ENCODE measurements around the gene GLYAT. TPM values are rescaled to one million over a fixed set of nuclear protein-coding genes. Genes with fewer than 3 reads are reported as not detected.

The GLYAT gene
- total and polyA plus RNA-seq, 2 experiments from 2014 or later = 0.10 TPM; not detected in 1

DNA sequence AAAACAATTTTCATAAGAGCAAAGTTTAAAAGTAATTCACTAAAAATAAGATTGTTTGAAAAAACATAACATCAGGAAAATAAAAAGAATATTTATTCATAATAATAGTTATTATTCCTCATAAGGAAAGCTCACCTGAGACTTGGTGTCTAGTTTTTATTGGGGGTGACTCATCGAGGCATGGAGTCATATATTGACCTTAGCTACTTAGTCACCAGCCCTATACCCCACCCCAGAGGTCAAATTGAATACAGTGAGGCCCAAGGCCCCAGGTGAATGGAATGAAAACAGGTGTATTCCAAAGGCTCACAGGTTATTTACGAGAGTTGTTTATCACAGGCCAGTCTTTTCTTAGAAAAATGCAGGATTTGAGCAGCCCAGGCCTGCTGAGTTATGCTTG is 72.3 kb downstream of the GLYAT start:
- Histone ChIP-seq H3K27me3 (ENCODE audit: insufficient read depth) (no peaks in the 10 kb centered on the region), H4K20me1 (replicated peaks; ENCODE audit: insufficient read depth) (no peaks in the 10 kb centered on the region), H3K36me3 (ENCODE audit: insufficient read depth) (no peaks in the 10 kb centered on the region), H3K4me1 (ENCODE audit: insufficient read depth) (no peaks in the 10 kb centered on the region), H3F3A (replicated peaks; ENCODE audit: low read depth) (no peaks in the 10 kb centered on the region), H3K4me3 (no peak overlapping the region), H2AFZ (no peak overlapping the region), H3K4me2 (no peak overlapping the region), H3K9me2 (ENCODE audit: insufficient read depth) (no peaks in the 10 kb centered on the region), H3K79me2 (replicated peaks; ENCODE audit: insufficient read depth) (no peaks in the 10 kb centered on the region), H3K27ac (ENCODE audit: low read depth) (no peak overlapping the region)
- DNase-seq (ENCODE audit: low spot score) = no peak
- Mint-ChIP-seq H3K27ac (no peak overlapping the region), H3K36me3 (ENCODE audit: low read depth) (no peaks in the 10 kb centered on the region), H3K4me1 (no peaks in the 10 kb centered on the region), H3K4me3 (no peak overlapping the region), H3K9me3 (peaks cover 4% of the 10 kb centered on the region; the same call in 2 of the 3 replicates), H3K27me3 (ENCODE audit: insufficient read depth, low read depth, poor library complexity) (no peaks in the 10 kb centered on the region)
- TF ChIP-seq, protein P1, sequence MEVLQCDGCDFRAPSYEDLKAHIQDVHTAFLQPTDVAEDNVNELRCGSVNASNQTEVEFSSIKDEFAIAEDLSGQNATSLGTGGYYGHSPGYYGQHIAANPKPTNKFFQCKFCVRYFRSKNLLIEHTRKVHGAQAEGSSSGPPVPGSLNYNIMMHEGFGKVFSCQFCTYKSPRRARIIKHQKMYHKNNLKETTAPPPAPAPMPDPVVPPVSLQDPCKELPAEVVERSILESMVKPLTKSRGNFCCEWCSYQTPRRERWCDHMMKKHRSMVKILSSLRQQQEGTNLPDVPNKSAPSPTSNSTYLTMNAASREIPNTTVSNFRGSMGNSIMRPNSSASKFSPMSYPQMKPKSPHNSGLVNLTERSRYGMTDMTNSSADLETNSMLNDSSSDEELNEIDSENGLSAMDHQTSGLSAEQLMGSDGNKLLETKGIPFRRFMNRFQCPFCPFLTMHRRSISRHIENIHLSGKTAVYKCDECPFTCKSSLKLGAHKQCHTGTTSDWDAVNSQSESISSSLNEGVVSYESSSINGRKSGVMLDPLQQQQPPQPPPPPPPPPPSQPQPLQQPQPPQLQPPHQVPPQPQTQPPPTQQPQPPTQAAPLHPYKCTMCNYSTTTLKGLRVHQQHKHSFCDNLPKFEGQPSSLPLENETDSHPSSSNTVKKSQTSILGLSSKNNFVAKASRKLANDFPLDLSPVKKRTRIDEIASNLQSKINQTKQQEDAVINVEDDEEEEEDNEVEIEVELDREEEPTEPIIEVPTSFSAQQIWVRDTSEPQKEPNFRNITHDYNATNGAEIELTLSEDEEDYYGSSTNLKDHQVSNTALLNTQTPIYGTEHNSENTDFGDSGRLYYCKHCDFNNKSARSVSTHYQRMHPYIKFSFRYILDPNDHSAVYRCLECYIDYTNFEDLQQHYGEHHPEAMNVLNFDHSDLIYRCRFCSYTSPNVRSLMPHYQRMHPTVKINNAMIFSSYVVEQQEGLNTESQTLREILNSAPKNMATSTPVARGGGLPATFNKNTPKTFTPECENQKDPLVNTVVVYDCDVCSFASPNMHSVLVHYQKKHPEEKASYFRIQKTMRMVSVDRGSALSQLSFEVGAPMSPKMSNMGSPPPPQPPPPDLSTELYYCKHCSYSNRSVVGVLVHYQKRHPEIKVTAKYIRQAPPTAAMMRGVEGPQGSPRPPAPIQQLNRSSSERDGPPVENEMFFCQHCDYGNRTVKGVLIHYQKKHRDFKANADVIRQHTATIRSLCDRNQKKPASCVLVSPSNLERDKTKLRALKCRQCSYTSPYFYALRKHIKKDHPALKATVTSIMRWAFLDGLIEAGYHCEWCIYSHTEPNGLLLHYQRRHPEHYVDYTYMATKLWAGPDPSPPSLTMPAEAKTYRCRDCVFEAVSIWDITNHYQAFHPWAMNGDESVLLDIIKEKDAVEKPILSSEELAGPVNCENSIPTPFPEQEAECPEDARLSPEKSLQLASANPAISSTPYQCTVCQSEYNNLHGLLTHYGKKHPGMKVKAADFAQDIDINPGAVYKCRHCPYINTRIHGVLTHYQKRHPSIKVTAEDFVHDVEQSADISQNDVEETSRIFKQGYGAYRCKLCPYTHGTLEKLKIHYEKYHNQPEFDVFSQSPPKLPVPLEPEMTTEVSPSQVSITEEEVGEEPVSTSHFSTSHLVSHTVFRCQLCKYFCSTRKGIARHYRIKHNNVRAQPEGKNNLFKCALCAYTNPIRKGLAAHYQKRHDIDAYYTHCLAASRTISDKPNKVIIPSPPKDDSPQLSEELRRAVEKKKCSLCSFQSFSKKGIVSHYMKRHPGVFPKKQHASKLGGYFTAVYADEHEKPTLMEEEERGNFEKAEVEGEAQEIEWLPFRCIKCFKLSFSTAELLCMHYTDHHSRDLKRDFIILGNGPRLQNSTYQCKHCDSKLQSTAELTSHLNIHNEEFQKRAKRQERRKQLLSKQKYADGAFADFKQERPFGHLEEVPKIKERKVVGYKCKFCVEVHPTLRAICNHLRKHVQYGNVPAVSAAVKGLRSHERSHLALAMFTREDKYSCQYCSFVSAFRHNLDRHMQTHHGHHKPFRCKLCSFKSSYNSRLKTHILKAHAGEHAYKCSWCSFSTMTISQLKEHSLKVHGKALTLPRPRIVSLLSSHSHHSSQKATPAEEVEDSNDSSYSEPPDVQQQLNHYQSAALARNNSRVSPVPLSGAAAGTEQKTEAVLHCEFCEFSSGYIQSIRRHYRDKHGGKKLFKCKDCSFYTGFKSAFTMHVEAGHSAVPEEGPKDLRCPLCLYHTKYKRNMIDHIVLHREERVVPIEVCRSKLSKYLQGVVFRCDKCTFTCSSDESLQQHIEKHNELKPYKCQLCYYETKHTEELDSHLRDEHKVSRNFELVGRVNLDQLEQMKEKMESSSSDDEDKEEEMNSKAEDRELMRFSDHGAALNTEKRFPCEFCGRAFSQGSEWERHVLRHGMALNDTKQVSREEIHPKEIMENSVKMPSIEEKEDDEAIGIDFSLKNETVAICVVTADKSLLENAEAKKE (CRISPR knock-in tag; IDR thresholded peaks at IDR 0.05) = no peak
- TF ChIP-seq, protein P2, sequence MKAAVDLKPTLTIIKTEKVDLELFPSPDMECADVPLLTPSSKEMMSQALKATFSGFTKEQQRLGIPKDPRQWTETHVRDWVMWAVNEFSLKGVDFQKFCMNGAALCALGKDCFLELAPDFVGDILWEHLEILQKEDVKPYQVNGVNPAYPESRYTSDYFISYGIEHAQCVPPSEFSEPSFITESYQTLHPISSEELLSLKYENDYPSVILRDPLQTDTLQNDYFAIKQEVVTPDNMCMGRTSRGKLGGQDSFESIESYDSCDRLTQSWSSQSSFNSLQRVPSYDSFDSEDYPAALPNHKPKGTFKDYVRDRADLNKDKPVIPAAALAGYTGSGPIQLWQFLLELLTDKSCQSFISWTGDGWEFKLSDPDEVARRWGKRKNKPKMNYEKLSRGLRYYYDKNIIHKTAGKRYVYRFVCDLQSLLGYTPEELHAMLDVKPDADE (IDR thresholded peaks at IDR 0.05) = no peak
- TF ChIP-seq CREB1 (CRISPR knock-in tag; IDR thresholded peaks at IDR 0.05; ENCODE audit: low read depth) = no peak
- TF ChIP-seq EZH2 (IDR thresholded peaks at IDR 0.05; ENCODE audit: low read depth, unreplicated experiment) = no peak
- TF ChIP-seq, protein P3, sequence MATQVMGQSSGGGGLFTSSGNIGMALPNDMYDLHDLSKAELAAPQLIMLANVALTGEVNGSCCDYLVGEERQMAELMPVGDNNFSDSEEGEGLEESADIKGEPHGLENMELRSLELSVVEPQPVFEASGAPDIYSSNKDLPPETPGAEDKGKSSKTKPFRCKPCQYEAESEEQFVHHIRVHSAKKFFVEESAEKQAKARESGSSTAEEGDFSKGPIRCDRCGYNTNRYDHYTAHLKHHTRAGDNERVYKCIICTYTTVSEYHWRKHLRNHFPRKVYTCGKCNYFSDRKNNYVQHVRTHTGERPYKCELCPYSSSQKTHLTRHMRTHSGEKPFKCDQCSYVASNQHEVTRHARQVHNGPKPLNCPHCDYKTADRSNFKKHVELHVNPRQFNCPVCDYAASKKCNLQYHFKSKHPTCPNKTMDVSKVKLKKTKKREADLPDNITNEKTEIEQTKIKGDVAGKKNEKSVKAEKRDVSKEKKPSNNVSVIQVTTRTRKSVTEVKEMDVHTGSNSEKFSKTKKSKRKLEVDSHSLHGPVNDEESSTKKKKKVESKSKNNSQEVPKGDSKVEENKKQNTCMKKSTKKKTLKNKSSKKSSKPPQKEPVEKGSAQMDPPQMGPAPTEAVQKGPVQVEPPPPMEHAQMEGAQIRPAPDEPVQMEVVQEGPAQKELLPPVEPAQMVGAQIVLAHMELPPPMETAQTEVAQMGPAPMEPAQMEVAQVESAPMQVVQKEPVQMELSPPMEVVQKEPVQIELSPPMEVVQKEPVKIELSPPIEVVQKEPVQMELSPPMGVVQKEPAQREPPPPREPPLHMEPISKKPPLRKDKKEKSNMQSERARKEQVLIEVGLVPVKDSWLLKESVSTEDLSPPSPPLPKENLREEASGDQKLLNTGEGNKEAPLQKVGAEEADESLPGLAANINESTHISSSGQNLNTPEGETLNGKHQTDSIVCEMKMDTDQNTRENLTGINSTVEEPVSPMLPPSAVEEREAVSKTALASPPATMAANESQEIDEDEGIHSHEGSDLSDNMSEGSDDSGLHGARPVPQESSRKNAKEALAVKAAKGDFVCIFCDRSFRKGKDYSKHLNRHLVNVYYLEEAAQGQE (IDR thresholded peaks at IDR 0.05; ENCODE audit: unreplicated experiment) = no peak
- no peak for TF ChIP-seq JUNB (IDR thresholded peaks at IDR 0.05; ENCODE audit: unreplicated experiment)
- TF ChIP-seq NANOG (IDR thresholded peaks at IDR 0.05; ENCODE audit: borderline replicate concordance) = no peak
- TF ChIP-seq EZH2phosphoT487 (IDR thresholded peaks at IDR 0.05; ENCODE audit: unreplicated experiment) = no peak
- TF ChIP-seq ZNF331 (CRISPR knock-in tag; IDR thresholded peaks at IDR 0.05; ENCODE audit: low read depth) = no peak
- no peak for TF ChIP-seq ZNF114 (CRISPR knock-in tag; IDR thresholded peaks at IDR 0.05)
- TF ChIP-seq STAT1 (IDR thresholded peaks at IDR 0.05; ENCODE audit: unreplicated experiment) = no peak
- no peak for TF ChIP-seq POLR2AphosphoS5 (IDR thresholded peaks at IDR 0.05; ENCODE audit: low read depth)
- TF ChIP-seq, protein P4, sequence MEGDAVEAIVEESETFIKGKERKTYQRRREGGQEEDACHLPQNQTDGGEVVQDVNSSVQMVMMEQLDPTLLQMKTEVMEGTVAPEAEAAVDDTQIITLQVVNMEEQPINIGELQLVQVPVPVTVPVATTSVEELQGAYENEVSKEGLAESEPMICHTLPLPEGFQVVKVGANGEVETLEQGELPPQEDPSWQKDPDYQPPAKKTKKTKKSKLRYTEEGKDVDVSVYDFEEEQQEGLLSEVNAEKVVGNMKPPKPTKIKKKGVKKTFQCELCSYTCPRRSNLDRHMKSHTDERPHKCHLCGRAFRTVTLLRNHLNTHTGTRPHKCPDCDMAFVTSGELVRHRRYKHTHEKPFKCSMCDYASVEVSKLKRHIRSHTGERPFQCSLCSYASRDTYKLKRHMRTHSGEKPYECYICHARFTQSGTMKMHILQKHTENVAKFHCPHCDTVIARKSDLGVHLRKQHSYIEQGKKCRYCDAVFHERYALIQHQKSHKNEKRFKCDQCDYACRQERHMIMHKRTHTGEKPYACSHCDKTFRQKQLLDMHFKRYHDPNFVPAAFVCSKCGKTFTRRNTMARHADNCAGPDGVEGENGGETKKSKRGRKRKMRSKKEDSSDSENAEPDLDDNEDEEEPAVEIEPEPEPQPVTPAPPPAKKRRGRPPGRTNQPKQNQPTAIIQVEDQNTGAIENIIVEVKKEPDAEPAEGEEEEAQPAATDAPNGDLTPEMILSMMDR (conservative IDR thresholded peaks at IDR 0.05; ENCODE audit: low read depth in 2 of 2) = no peak
- no peak for ATAC-seq

Measured in GM23338 (cell line).